CD4-positive, CD25-positive, alpha-beta regulatory T cell (primary cell): ENCODE data around the gene TEX13C. TPM values are rescaled to one million over a fixed set of nuclear protein-coding genes. Genes with fewer than 3 reads are reported as not detected.
"Not testable (repeated sequence)": the region's sequence is repeated elsewhere in the genome, so short reads cannot be mapped to it uniquely, and the experiment has no call there.

ENCODE experiments used
- ATAC-seq, 2 donors: fragments of 150-1000 bp; cut with Tn5 transposase; one replicate each; pipeline ENCODE4 v1.10.0; 2021; ENCODE audit warnings: low read depth in 2 of 2, moderate number of reproducible peaks in 2 of 2, moderate library complexity in 1 of 2
- DNase-seq, 3 donors: peaks; one replicate each; pipeline versions ENCODE4 v3.0.0 to v3.0.0-alpha.2; 2012 to 2022; ENCODE audit warnings: mixed read lengths in 1 of 3
- H3K27ac ChIP-seq: one replicate; pipeline ENCODE4 v1.7.0; 2013; ENCODE audit warnings: mild to moderate bottlenecking, low read length; ENCODE audit not compliant: insufficient read depth, poor library complexity, severe bottlenecking
- H3K27me3 ChIP-seq: one replicate; pipeline ENCODE4 v1.7.0; 2013; ENCODE audit warnings: low read length; ENCODE audit not compliant: control insufficient read depth, insufficient read depth
- H3K36me3 ChIP-seq: one replicate; pipeline ENCODE4 v1.7.0; 2013; ENCODE audit warnings: mild to moderate bottlenecking, low read length, moderate library complexity; ENCODE audit not compliant: control insufficient read depth, insufficient read depth
- H3K4me1 ChIP-seq: 2 replicates; pipeline ENCODE4 v1.7.0; 2013; ENCODE audit warnings: mild to moderate bottlenecking, low read length; ENCODE audit not compliant: insufficient read depth, control insufficient read depth, poor library complexity, severe bottlenecking
- H3K4me3 ChIP-seq: one replicate; pipeline ENCODE4 v1.7.0; 2013; ENCODE audit warnings: low read depth, mild to moderate bottlenecking, low read length, moderate library complexity
- H3K9me3 ChIP-seq, 2 experiments: 1 replicate in 1 of 2; 2 replicates in 1 of 2; pipeline ENCODE4 v1.7.0; 2013; ENCODE audit warnings: low read length in 2 of 2, mild to moderate bottlenecking in 1 of 2, moderate library complexity in 1 of 2; ENCODE audit not compliant: control insufficient read depth in 2 of 2
- H3K27ac Mint-ChIP-seq, 3 donors: one replicate each; pipeline ENCODE4 v1.8.0; 2020 to 2022; ENCODE audit warnings: mild to moderate bottlenecking in 3 of 3, mixed read lengths in 3 of 3, moderate library complexity in 2 of 3
- H3K27me3 Mint-ChIP-seq: one replicate; pipeline ENCODE4 v1.8.0; 2022; ENCODE audit warnings: mild to moderate bottlenecking, mixed read lengths
- H3K36me3 Mint-ChIP-seq: one replicate; pipeline ENCODE4 v1.8.0; 2020; ENCODE audit warnings: mixed read lengths
- H3K4me1 Mint-ChIP-seq, 4 donors: one replicate each; pipeline ENCODE4 v1.8.0; 2020 to 2022; ENCODE audit warnings: mixed read lengths in 4 of 4, mild to moderate bottlenecking in 1 of 4
- H3K4me3 Mint-ChIP-seq, 4 donors: one replicate each; pipeline ENCODE4 v1.8.0; 2020 to 2022; ENCODE audit warnings: mild to moderate bottlenecking in 4 of 4, mixed read lengths in 4 of 4, moderate library complexity in 3 of 4
- H3K9me3 Mint-ChIP-seq, 7 donors: one replicate each; pipeline ENCODE4 v1.8.0; 2020 to 2022; ENCODE audit warnings: mixed read lengths in 7 of 7, mild to moderate bottlenecking in 3 of 7, moderate library complexity in 2 of 7
- polyA plus RNA-seq, 4 donors: library from polyadenylated mRNA; unstranded; fragments of 300-500 nt; fragmentation: Illumina TruSeq; gene quantifications; one replicate each; pipeline ENCODE4 v1.2.3, GENCODE V29; 2021
- total RNA-seq: library from RNA; stranded (reverse); gene quantifications from one replicate; pipeline ENCODE4 v1.2.3, GENCODE V29; 2022

The TEX13C gene
- total and polyA plus RNA-seq, 5 donors from 2014 or later, result not detected

DNA sequence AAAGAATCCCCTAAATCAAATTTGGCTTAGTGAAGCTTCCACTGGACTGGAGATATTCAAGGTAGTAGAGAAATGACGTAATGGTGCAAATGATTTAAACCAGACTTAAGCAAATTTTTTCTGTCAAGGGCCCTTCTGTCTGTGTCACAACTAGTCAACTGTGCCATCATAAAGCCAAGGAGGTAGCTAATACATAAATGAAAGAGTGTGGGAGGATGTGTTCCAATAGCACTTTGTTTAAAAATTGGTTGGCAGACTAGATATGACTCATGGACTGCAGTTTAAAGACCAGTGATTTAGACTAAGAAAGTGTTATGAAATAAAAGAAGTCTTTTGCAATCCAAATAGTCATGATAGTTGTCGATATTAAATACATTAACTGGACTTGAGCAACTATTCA is 24.3 kb upstream of the TEX13C start:
- ATAC-seq (no peak), DNase-seq (peak in 1 of 3 donors; percentile 34)
- Histone ChIP-seq H3K4me1 (peaks cover 6% of the 10 kb centered on the region), H3K9me3 (no peaks in the 10 kb centered on the region), H3K36me3 (no peaks in the 10 kb centered on the region), H3K4me3 (peak overlapping the region; percentile 74), H3K27ac (no peak overlapping the region), H3K27me3 (no peaks in the 10 kb centered on the region)
- peak overlapping the region in 3 of 4 donors; percentile 16 to 69 (median 19) for H3K4me3 Mint-ChIP-seq
- H3K9me3 Mint-ChIP-seq, result no peaks in the 10 kb centered on the region
- no peaks in the 10 kb centered on the region for H3K27me3 Mint-ChIP-seq
- peaks cover 16 to 24% (median 21%) of the 10 kb centered on the region in 4 donors for H3K4me1 Mint-ChIP-seq
- H3K36me3 Mint-ChIP-seq, result no peaks in the 10 kb centered on the region
- H3K27ac Mint-ChIP-seq, result peak overlapping the region in 2 of 3 donors; percentile 52 to 78

GRCh38 chrX:125298871-125299270 is 20.8 kb upstream of the TEX13C start:
- Histone ChIP-seq H3K4me1 (peaks cover 6% of the 10 kb centered on the region), H3K4me3 (no peak overlapping the region), H3K27ac (no peak overlapping the region), H3K27me3 (no peaks in the 10 kb centered on the region), H3K9me3 (no peaks in the 10 kb centered on the region), H3K36me3 (no peaks in the 10 kb centered on the region)
- ATAC-seq, result no peak
- H3K9me3 Mint-ChIP-seq, result no peaks in the 10 kb centered on the region
- no peak overlapping the region for H3K27ac Mint-ChIP-seq
- no peak for DNase-seq
- H3K4me3 Mint-ChIP-seq, result no peak overlapping the region
- peaks cover 13 to 20% (median 16%) of the 10 kb centered on the region in 4 donors for H3K4me1 Mint-ChIP-seq
- H3K27me3 Mint-ChIP-seq, result no peaks in the 10 kb centered on the region
- H3K36me3 Mint-ChIP-seq, result no peaks in the 10 kb centered on the region

DNA sequence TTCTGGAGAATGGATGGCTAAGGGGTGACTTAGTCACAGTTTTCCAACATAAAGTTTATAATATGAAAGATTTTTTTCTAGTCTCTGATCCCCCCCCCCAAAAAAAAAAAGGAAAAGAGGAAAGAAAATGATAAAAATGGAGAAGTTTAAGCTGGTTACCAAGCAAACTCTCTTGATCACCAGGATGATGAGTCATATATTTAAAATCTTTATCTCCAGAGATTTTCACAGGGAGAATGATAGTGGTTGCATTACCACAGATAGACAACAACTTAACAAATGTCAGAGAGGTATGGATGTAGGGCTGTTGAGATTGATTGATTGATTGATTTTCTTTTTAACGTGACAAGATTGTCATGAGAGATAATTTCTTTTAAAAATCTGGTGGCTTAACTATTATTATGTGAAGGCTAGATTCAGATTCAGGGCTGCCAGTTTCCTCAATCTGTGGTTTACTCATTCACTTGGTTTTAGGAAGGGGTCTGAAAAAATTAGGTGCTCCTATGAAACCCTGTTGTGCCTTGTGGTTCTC is 13.3 kb upstream of the TEX13C start:
- DNase-seq, result no peak
- Mint-ChIP-seq H3K27me3 (no peaks in the 10 kb centered on the region), H3K36me3 (no peaks in the 10 kb centered on the region), H3K9me3 (peaks cover 0 to 1% (median 0%) of the 10 kb centered on the region in 7 donors), H3K4me3 (no peak overlapping the region), H3K4me1 (no peaks in the 10 kb centered on the region), H3K27ac (no peak overlapping the region)
- H3K36me3 ChIP-seq, result no peaks in the 10 kb centered on the region
- H3K9me3 ChIP-seq, result no peaks in the 10 kb centered on the region
- no peak overlapping the region for H3K4me3 ChIP-seq
- no peak overlapping the region for H3K27ac ChIP-seq
- H3K27me3 ChIP-seq, result no peaks in the 10 kb centered on the region
- no peaks in the 10 kb centered on the region for H3K4me1 ChIP-seq
- no peak for ATAC-seq

DNA sequence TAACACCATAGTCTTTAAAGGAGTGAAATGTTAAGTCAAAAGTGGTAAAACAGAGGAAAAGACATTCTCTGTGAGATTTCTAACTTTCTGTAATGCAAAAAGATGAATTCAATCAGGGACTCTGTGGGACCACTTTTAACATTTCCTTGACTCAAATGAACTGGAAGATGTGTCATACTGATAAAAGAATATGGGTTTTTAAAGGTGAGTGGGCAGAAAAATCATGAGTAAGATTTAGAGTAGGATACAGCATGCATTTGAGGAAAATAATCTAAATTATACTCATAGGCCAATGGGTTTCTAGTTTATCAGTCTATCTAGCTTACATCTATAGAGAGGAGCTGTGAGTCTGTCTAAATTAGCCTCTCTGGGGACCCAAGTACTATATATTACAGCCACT is 11.0 kb upstream of the TEX13C start:
- H3K27ac Mint-ChIP-seq, result no peak overlapping the region
- no peaks in the 10 kb centered on the region for H3K4me1 ChIP-seq
- no peaks in the 10 kb centered on the region for H3K36me3 Mint-ChIP-seq
- no peaks in the 10 kb centered on the region for H3K27me3 ChIP-seq
- H3K9me3 Mint-ChIP-seq, result peaks cover 0 to 1% (median 0%) of the 10 kb centered on the region in 7 donors
- no peaks in the 10 kb centered on the region for H3K9me3 ChIP-seq
- no peak overlapping the region for H3K4me3 ChIP-seq
- H3K4me3 Mint-ChIP-seq, result no peak overlapping the region
- ATAC-seq, result no peak
- DNase-seq, result no peak
- no peaks in the 10 kb centered on the region for H3K36me3 ChIP-seq
- no peaks in the 10 kb centered on the region for H3K27me3 Mint-ChIP-seq
- no peak overlapping the region for H3K27ac ChIP-seq
- no peaks in the 10 kb centered on the region for H3K4me1 Mint-ChIP-seq

DNA sequence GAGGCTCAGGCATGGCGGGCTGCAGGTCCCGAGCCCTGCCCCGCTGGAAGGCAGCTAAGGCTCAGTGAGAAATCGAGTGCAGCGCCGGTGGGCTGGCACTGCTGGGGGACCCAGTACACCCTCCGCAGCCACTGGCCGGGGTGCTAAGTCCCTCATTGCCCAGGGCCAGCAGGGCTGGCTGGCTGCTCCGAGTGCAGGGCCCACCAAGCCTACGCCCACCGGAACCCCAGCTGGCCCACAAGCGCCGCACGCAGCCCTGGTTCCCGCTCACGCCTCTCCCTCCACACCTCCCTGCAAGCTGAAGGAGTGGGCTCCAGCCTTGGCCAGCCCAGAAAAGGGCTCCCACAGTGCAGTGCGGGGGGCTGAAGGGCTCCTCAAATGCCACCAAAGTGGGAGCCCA is 505 bp upstream of the TEX13C start:
- not testable (repeated sequence) for H3K36me3 Mint-ChIP-seq, ATAC-seq

DNA sequence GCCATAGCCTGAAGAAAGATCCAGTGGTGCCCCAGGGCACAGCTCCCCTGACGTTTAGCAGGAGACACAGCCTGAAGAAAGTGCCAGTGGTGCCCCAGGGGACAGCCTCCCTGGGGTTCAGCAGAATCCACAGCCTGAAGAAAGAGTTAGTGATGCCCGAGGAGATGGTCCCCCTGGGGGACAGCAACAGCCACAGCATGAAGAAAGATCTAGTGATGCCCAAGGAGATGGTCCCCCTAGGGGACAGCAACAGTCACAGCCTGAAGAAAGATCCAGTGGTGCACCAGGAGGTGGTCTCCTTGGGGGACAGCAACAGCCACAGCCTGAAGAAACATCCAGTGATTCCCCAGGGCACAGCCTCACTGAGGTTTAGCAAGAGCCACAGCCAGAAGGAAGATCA is 2.8 kb downstream of the TEX13C start:
- no peaks in the 10 kb centered on the region for H3K27me3 ChIP-seq
- Mint-ChIP-seq H3K27ac (no peak overlapping the region), H3K9me3 (no peaks in the 10 kb centered on the region), H3K4me3 (no peak overlapping the region), H3K27me3 (peaks cover 9% of the 10 kb centered on the region), H3K4me1 (no peaks in the 10 kb centered on the region), H3K36me3 (no peaks in the 10 kb centered on the region)
- ATAC-seq (no peak), DNase-seq (no peak)
- H3K4me3 ChIP-seq, result no peak overlapping the region
- H3K27ac ChIP-seq, result no peak overlapping the region
- H3K36me3 ChIP-seq, result no peaks in the 10 kb centered on the region
- no peaks in the 10 kb centered on the region for H3K4me1 ChIP-seq
- H3K9me3 ChIP-seq, result no peaks in the 10 kb centered on the region

More for the DNA sequence above, 505 bp upstream of the TEX13C start:
- H3K36me3 ChIP-seq, H3K4me1 ChIP-seq, H3K4me3 Mint-ChIP-seq, H3K27ac ChIP-seq, H3K27me3 ChIP-seq, H3K9me3 Mint-ChIP-seq, H3K27ac Mint-ChIP-seq, H3K27me3 Mint-ChIP-seq, DNase-seq, H3K9me3 ChIP-seq, H3K4me3 ChIP-seq, H3K4me1 Mint-ChIP-seq: not testable (repeated sequence)

DNA sequence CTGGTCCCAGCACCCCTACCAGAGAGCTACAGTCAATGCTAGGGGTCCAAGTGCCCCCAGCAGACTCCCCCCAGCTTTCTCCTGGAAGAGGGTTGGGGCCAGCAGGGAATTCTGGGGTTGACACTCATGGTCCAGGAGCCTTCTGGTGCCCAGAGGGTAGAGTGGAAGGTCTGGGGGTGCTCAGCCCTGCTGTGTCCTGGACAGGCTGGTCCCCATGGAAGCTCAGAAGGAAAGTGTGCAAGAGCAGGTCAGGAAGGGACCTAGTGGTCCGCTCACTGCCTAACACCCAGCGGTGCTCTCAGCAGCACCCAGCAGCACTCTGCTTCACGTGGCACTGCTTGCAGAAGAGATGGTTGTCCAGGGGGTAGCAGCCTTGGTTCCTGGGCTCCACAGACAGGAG is 6.9 kb downstream of the TEX13C start:
- no peak for DNase-seq
- H3K4me3 Mint-ChIP-seq, result no peak overlapping the region
- H3K36me3 Mint-ChIP-seq, result no peaks in the 10 kb centered on the region

DNA sequence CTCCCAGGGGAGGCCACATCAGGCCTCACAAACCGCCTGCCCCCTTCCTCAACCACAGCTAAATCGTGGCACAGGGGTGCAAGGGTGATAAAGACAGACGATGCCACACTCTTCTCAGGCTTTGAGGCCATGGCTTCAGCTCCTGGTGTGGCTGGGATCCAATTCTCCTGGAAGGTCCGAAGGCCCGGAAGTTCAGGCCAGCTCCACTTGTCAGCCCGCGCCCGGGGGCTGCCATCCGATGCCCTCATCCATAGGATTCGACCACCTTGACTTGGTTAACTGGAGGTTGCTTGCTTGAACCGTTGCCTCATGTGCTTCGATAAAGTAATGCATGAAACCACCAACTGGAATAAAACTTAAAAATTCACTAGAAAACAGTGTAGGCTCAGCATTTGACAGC is 8.2 kb downstream of the TEX13C start:
- Mint-ChIP-seq H3K27ac (no peak overlapping the region), H3K4me1 (no peaks in the 10 kb centered on the region), H3K27me3 (peaks cover 5% of the 10 kb centered on the region), H3K36me3 (no peaks in the 10 kb centered on the region), H3K4me3 (no peak overlapping the region), H3K9me3 (no peaks in the 10 kb centered on the region)
- Histone ChIP-seq H3K27ac (no peak overlapping the region), H3K27me3 (no peaks in the 10 kb centered on the region), H3K9me3 (no peaks in the 10 kb centered on the region), H3K4me1 (no peaks in the 10 kb centered on the region), H3K4me3 (no peak overlapping the region), H3K36me3 (no peaks in the 10 kb centered on the region)
- DNase-seq, result no peak
- ATAC-seq, result no peak

More for the DNA sequence above, 6.9 kb downstream of the TEX13C start:
- no peak for ATAC-seq
- no peaks in the 10 kb centered on the region for H3K27me3 ChIP-seq
- H3K36me3 ChIP-seq, result no peaks in the 10 kb centered on the region
- Mint-ChIP-seq H3K27ac (no peak overlapping the region), H3K4me1 (no peaks in the 10 kb centered on the region), H3K9me3 (no peaks in the 10 kb centered on the region), H3K27me3 (peaks cover 5% of the 10 kb centered on the region)
- H3K27ac ChIP-seq, result no peak overlapping the region
- no peaks in the 10 kb centered on the region for H3K9me3 ChIP-seq
- no peak overlapping the region for H3K4me3 ChIP-seq
- no peaks in the 10 kb centered on the region for H3K4me1 ChIP-seq
